Measurements from ENCODE around the gene SHISA9. TPM values are rescaled to one million over a fixed set of nuclear protein-coding genes. Genes with fewer than 3 reads are reported as not detected.

Gene SHISA9
- total and polyA plus RNA-seq, 2 of the 4 experiments (the other 2 are of a cell fraction): under 0.01 TPM; not detected in 1

GRCh38 chr16:13231365-13231764, 330.0 kb downstream of the SHISA9 start:
- H4K91ac ChIP-seq (ENCODE audit: insufficient read depth, low read depth, low read length): no peak overlapping the region
- H2AK9ac ChIP-seq (replicated peaks; ENCODE audit: low read depth, low read length, poor library complexity): no peak overlapping the region
- peaks cover 8% of the 10 kb centered on the region for H3K9me3 ChIP-seq (ENCODE audit: control insufficient read depth, insufficient read depth, low read length)
- H2AK5ac ChIP-seq (ENCODE audit: low read depth, low read length): no peak overlapping the region
- H3K27ac ChIP-seq (ENCODE audit: insufficient read depth, low read length): no peak overlapping the region
- no peak overlapping the region for H3K4me3 ChIP-seq (ENCODE audit: insufficient read depth, low read depth, low read length)
- H4K20me1 ChIP-seq (ENCODE audit: insufficient read depth, low read length): no peaks in the 10 kb centered on the region
- in situ Hi-C loops (cut with MboI; ENCODE audit: low sequenced_read_pairs): no loop called here
- no peak for ATAC-seq (ENCODE audit: low read depth)
- TF ChIP-seq USF2 (IDR thresholded peaks at IDR 0.05; ENCODE audit: low read depth, low read length) (no peak), CHD1 (IDR thresholded peaks at IDR 0.05; ENCODE audit: low read depth, low read length) (no peak), RAD21 (IDR thresholded peaks at IDR 0.05; ENCODE audit: low read length) (no peak), RFX5 (IDR thresholded peaks at IDR 0.05; ENCODE audit: low read depth, low read length) (no peak), FOS (IDR thresholded peaks at IDR 0.05; ENCODE audit: low read depth, low read length) (no peak)
- H3K9ac ChIP-seq (ENCODE audit: low read depth, low read length): no peak overlapping the region
- no peak overlapping the region for H2BK5ac ChIP-seq (ENCODE audit: low read depth, low read length, poor library complexity, severe bottlenecking)
- no peaks in the 10 kb centered on the region for H3K36me3 ChIP-seq (ENCODE audit: control insufficient read depth, insufficient read depth, low read length)
- H3K18ac ChIP-seq (ENCODE audit: low read depth, low read length): no peak overlapping the region
- H3K4ac ChIP-seq (ENCODE audit: low read depth, low read length): no peak overlapping the region
- no TSS peak for BruUV-seq (replicated peaks)
- H3K14ac ChIP-seq (replicated peaks; ENCODE audit: low read depth, low read length): no peak overlapping the region
- H3K4me1 ChIP-seq (ENCODE audit: control insufficient read depth, insufficient read depth, low read length): no peaks in the 10 kb centered on the region
- no peak for DNase-seq
- no peak overlapping the region for H3K23ac ChIP-seq (ENCODE audit: low read depth, low read length)
- H2BK20ac ChIP-seq (ENCODE audit: low read depth, low read length): no peak overlapping the region
- intact Hi-C loops (cut with micrococcal nuclease): no loop called here
- H4K5ac ChIP-seq (ENCODE audit: low read depth, low read length): no peak overlapping the region
- ChIA-PET POLR2A (ENCODE audit: unreplicated experiment) (no interaction called here), CTCF (no interaction called here)
- H3K9me1 ChIP-seq (ENCODE audit: insufficient read depth, low read length): no peaks in the 10 kb centered on the region
- no peak overlapping the region for H3K4me2 ChIP-seq (ENCODE audit: low read depth, low read length)
- no peak overlapping the region for H2BK15ac ChIP-seq (ENCODE audit: low read depth, low read length)
- no peak overlapping the region for H2BK120ac ChIP-seq (ENCODE audit: low read depth, low read length)
- no peak overlapping the region for H2AFZ ChIP-seq (replicated peaks; ENCODE audit: low read length, poor library complexity)
- H3K56ac ChIP-seq (ENCODE audit: extremely low read depth, insufficient read depth, low read length): no peak overlapping the region
- dilution Hi-C loops (cut with HindIII; ENCODE audit: low sequenced_read_pairs, unreplicated experiment): no loop called here
- H3K79me1 ChIP-seq (ENCODE audit: low read depth in 1 of 2, low read length in 2 of 2): no peaks in the 10 kb centered on the region
- 80% methylated on average over 1 of the region's 4 CpGs; no CpG with 5 or more reads in 1 of the 2 experiments for WGBS, 2 experiments (ENCODE audit: extremely low coverage in 2 of 2, insufficient read length in 1 of 2)
- H4K8ac ChIP-seq (ENCODE audit: low read depth in 2 of 2, low read length in 2 of 2): no peak overlapping the region
- H3K27me3 ChIP-seq (ENCODE audit: control insufficient read depth, insufficient read depth, low read length): no peaks in the 10 kb centered on the region
